Nephron (organoid): ENCODE data around the gene TSPAN3.

Experiments
- H3K27ac Mint-ChIP-seq, 3 experiments: 2 replicates each; pipeline ENCODE4 v1.8.0; 2020; ENCODE audit warnings: mixed read lengths in 3 of 3, mild to moderate bottlenecking in 2 of 3, moderate library complexity in 1 of 3
- H3K27me3 Mint-ChIP-seq: 2 replicates; pipeline ENCODE4 v1.8.0; 2021; ENCODE audit warnings: low read depth, mild to moderate bottlenecking, moderate library complexity, mixed read lengths
- H3K36me3 Mint-ChIP-seq: 2 replicates; pipeline ENCODE4 v1.8.0; 2020; ENCODE audit warnings: low read depth, mixed read lengths
- H3K4me1 Mint-ChIP-seq: 2 replicates; pipeline ENCODE4 v1.8.0; 2020; ENCODE audit warnings: mixed read lengths
- H3K4me3 Mint-ChIP-seq, 3 experiments: 2 replicates each; pipeline ENCODE4 v1.8.0; 2020; ENCODE audit warnings: mild to moderate bottlenecking in 3 of 3, mixed read lengths in 3 of 3, moderate library complexity in 2 of 3
- H3K9me3 Mint-ChIP-seq: 2 replicates; pipeline ENCODE4 v1.8.0; 2020; ENCODE audit warnings: mixed read lengths
- CTCF ChIP-seq, 3 experiments: fragments of 200-600 bp; sonication (generic); IDR thresholded peaks; one replicate each; pipeline ENCODE4 v1.5.0; 2021; ENCODE audit warnings: antibody characterized with exemption in 3 of 3; ENCODE audit not compliant: unreplicated experiment in 3 of 3

Gene TSPAN3

GRCh38 chr15:77094397-77095030 is 23.6 kb upstream of the TSPAN3 start:
- peaks cover 16% of the 10 kb centered on the region for H3K4me1 Mint-ChIP-seq
- no peaks in the 10 kb centered on the region for H3K9me3 Mint-ChIP-seq
- H3K27ac Mint-ChIP-seq = no peak overlapping the region
- peaks cover 7% of the 10 kb centered on the region for H3K27me3 Mint-ChIP-seq
- no peak for TF ChIP-seq CTCF (IDR thresholded peaks at IDR 0.05; ENCODE audit: unreplicated experiment in 3 of 3)
- no peaks in the 10 kb centered on the region for H3K36me3 Mint-ChIP-seq
- H3K4me3 Mint-ChIP-seq = no peak overlapping the region

GRCh38 chr15:77093436-77093835 is 22.5 kb upstream of the TSPAN3 start:
- no peaks in the 10 kb centered on the region for H3K9me3 Mint-ChIP-seq

GRCh38 chr15:77091097-77091496 is 20.2 kb upstream of the TSPAN3 start:
- no peaks in the 10 kb centered on the region for H3K27me3 Mint-ChIP-seq
- no peak overlapping the region for H3K4me3 Mint-ChIP-seq
- no peak for TF ChIP-seq CTCF (IDR thresholded peaks at IDR 0.05; ENCODE audit: unreplicated experiment in 3 of 3)
- H3K36me3 Mint-ChIP-seq = no peaks in the 10 kb centered on the region
- H3K27ac Mint-ChIP-seq = no peak overlapping the region
- no peaks in the 10 kb centered on the region for H3K9me3 Mint-ChIP-seq
- peaks cover 3% of the 10 kb centered on the region for H3K4me1 Mint-ChIP-seq

More at GRCh38 chr15:77093436-77093835, 22.5 kb upstream of the TSPAN3 start:
- Mint-ChIP-seq H3K4me1 (peaks cover 16% of the 10 kb centered on the region), H3K27ac (no peak overlapping the region), H3K27me3 (peaks cover 7% of the 10 kb centered on the region), H3K36me3 (no peaks in the 10 kb centered on the region), H3K4me3 (no peak overlapping the region)
- TF ChIP-seq CTCF (IDR thresholded peaks at IDR 0.05; ENCODE audit: unreplicated experiment in 3 of 3) = no peak

GRCh38 chr15:77087213-77087612 is 16.3 kb upstream of the TSPAN3 start:
- Mint-ChIP-seq H3K27me3 (peaks cover 4% of the 10 kb centered on the region), H3K4me1 (peaks cover 5% of the 10 kb centered on the region), H3K36me3 (no peaks in the 10 kb centered on the region), H3K27ac (no peak overlapping the region), H3K4me3 (no peak overlapping the region), H3K9me3 (no peaks in the 10 kb centered on the region)
- no peak for TF ChIP-seq CTCF (IDR thresholded peaks at IDR 0.05; ENCODE audit: unreplicated experiment in 3 of 3)

GRCh38 chr15:77085297-77085696 is 14.4 kb upstream of the TSPAN3 start:
- no peaks in the 10 kb centered on the region for H3K36me3 Mint-ChIP-seq
- H3K4me1 Mint-ChIP-seq = peaks cover 12% of the 10 kb centered on the region
- TF ChIP-seq CTCF (IDR thresholded peaks at IDR 0.05; ENCODE audit: unreplicated experiment in 3 of 3) = no peak
- peaks cover 4% of the 10 kb centered on the region for H3K27me3 Mint-ChIP-seq
- no peak overlapping the region for H3K4me3 Mint-ChIP-seq
- no peak overlapping the region for H3K27ac Mint-ChIP-seq
- H3K9me3 Mint-ChIP-seq = no peaks in the 10 kb centered on the region

- Mint-ChIP-seq H3K4me1 (peaks cover 12% of the 10 kb centered on the region), H3K27ac (no peak overlapping the region), H3K9me3 (no peaks in the 10 kb centered on the region), H3K4me3 (no peak overlapping the region), H3K27me3 (peaks cover 4% of the 10 kb centered on the region), H3K36me3 (no peaks in the 10 kb centered on the region)
- no peak for TF ChIP-seq CTCF (IDR thresholded peaks at IDR 0.05; ENCODE audit: unreplicated experiment in 3 of 3)
These were observed 13.5 kb upstream of the TSPAN3 start for GRCh38 chr15:77084436-77084835.
